Lower lobe of right lung (tissue), 2 donors: Measurements from ENCODE around the gene WLS. TPM values are rescaled to one million over a fixed set of nuclear protein-coding genes. Genes with fewer than 3 reads are reported as not detected.
"Not testable (repeated sequence)": the region's sequence is repeated elsewhere in the genome, so short reads cannot be mapped to it uniquely, and the experiment has no call there.

Experiments used
- ATAC-seq, 2 donors: fragments of 200-7000 bp; cut with Tn5 transposase; one replicate each; pipeline ENCODE4 v1.9.1; 2020 to 2022; ENCODE audit warnings: mild to moderate bottlenecking in 2 of 2, moderate library complexity in 2 of 2
- DNase-seq: peaks from one replicate; pipeline ENCODE4 v3.0.0-alpha.2; 2020
- H3K27ac ChIP-seq: fragments of 200-600 bp; one replicate; pipeline ENCODE4 v1.8.0; 2022
- H3K27me3 ChIP-seq: fragments of 200-600 bp; one replicate; pipeline ENCODE4 v1.8.0; 2022; ENCODE audit warnings: low read depth
- H3K36me3 ChIP-seq: fragments of 200-600 bp; one replicate; pipeline ENCODE4 v1.8.0; 2022; ENCODE audit warnings: mild to moderate bottlenecking
- H3K4me1 ChIP-seq: fragments of 200-600 bp; one replicate; pipeline ENCODE4 v1.8.0; 2022
- H3K4me3 ChIP-seq: fragments of 200-600 bp; one replicate; pipeline ENCODE4 v1.8.0; 2022; ENCODE audit warnings: mild to moderate bottlenecking
- H3K9me3 ChIP-seq: fragments of 200-600 bp; one replicate; pipeline ENCODE4 v1.8.0; 2022
- CTCF ChIP-seq: fragments of 200-600 bp; IDR thresholded peaks from one replicate; pipeline ENCODE4 v1.8.0; 2022; ENCODE audit warnings: antibody characterized with exemption, mild to moderate bottlenecking
- intact Hi-C: fragments of 100-400 bp; cut with DNase I; formaldehyde crosslinking; loops from one replicate; pipeline ENCODE4 v1.11.0; 2022
- total RNA-seq: library from RNA; stranded (reverse); fragmentation: NEBNext Ultra II Directional; extraction: Animal tissue kit (Norgen Biotek cat#: 25700); gene quantifications from one replicate; pipeline ENCODE4 v1.2.1, GENCODE V29; 2021
- donor health status: DM: no; HTN: yes; CAD: no; lungs with severe emphysema.

The WLS gene
- total RNA-seq, 1 donor from 2014 or later, result 85.2 TPM

- ATAC-seq (no peak), DNase-seq (no peak)
- intact Hi-C loops, result no loop called here
- Histone ChIP-seq H3K36me3 (no peaks in the 10 kb centered on the region), H3K27ac (no peak overlapping the region), H3K9me3 (no peaks in the 10 kb centered on the region), H3K27me3 (no peaks in the 10 kb centered on the region), H3K4me3 (no peak overlapping the region), H3K4me1 (no peaks in the 10 kb centered on the region)
- no peak for TF ChIP-seq CTCF
These were observed 41.2 kb upstream of the WLS start for GRCh38 chr1:68273530-68273929.

- no peak for DNase-seq
- Histone ChIP-seq H3K9me3 (no peaks in the 10 kb centered on the region), H3K27me3 (no peaks in the 10 kb centered on the region), H3K4me1 (no peaks in the 10 kb centered on the region), H3K27ac (no peak overlapping the region), H3K36me3 (no peaks in the 10 kb centered on the region), H3K4me3 (no peak overlapping the region)
- TF ChIP-seq CTCF, result no peak
- intact Hi-C loops, result no loop called here
- no peak for ATAC-seq
These were observed 39.3 kb upstream of the WLS start for GRCh38 chr1:68271596-68271995.

- no peak for TF ChIP-seq CTCF
- peak in 1 of 2 donors; percentile 57 for ATAC-seq
- DNase-seq, result no peak
- Histone ChIP-seq H3K4me1 (no peaks in the 10 kb centered on the region), H3K27ac (no peak overlapping the region), H3K4me3 (no peak overlapping the region), H3K36me3 (no peaks in the 10 kb centered on the region), H3K27me3 (no peaks in the 10 kb centered on the region), H3K9me3 (no peaks in the 10 kb centered on the region)
- intact Hi-C loops, result no loop called here
These were observed 38.6 kb upstream of the WLS start for GRCh38 chr1:68270951-68271350.

GRCh38 chr1:68269637-68270430 lies 37.5 kb upstream of the WLS start:
- ATAC-seq, result peak; percentile 51 to 56
- H3K36me3 ChIP-seq, result no peaks in the 10 kb centered on the region
- TF ChIP-seq CTCF, result no peak
- H3K27me3 ChIP-seq, result no peaks in the 10 kb centered on the region
- H3K27ac ChIP-seq, result no peak overlapping the region
- H3K4me3 ChIP-seq, result no peak overlapping the region
- no peaks in the 10 kb centered on the region for H3K4me1 ChIP-seq
- intact Hi-C loops, result no loop called here
- H3K9me3 ChIP-seq, result no peaks in the 10 kb centered on the region
- DNase-seq, result no peak

GRCh38 chr1:68268896-68269483 lies 36.7 kb upstream of the WLS start:
- intact Hi-C loops, result no loop called here
- H3K27ac ChIP-seq, result no peak overlapping the region
- H3K4me3 ChIP-seq, result no peak overlapping the region
- H3K27me3 ChIP-seq, result no peaks in the 10 kb centered on the region
- H3K9me3 ChIP-seq, result no peaks in the 10 kb centered on the region
- no peaks in the 10 kb centered on the region for H3K36me3 ChIP-seq
- no peaks in the 10 kb centered on the region for H3K4me1 ChIP-seq
- ATAC-seq, result no peak
- no peak for DNase-seq
- no peak for TF ChIP-seq CTCF

GRCh38 chr1:68256824-68257223 lies 24.5 kb upstream of the WLS start:
- H3K27ac ChIP-seq, H3K4me1 ChIP-seq, H3K27me3 ChIP-seq, DNase-seq, intact Hi-C loops, H3K4me3 ChIP-seq, ATAC-seq, H3K36me3 ChIP-seq, H3K9me3 ChIP-seq: not testable (repeated sequence)
